Epithelial cell of prostate (primary cell): ENCODE measurements around the gene C16orf87.

ENCODE experiments used
- DNase-seq: peaks from one replicate; pipeline ENCODE4 v3.0.0-alpha.2; 2011; ENCODE audit warnings: low read depth, low spot score
- H3K27ac ChIP-seq: fragments of 450-650 bp; 2 replicates; pipeline ENCODE4 v1.5.1; 2017; ENCODE audit warnings: mild to moderate bottlenecking

Gene C16orf87

GRCh38 chr16:46844771-46845170 is 13.8 kb upstream of the C16orf87 start:
- no peak for DNase-seq

DNA sequence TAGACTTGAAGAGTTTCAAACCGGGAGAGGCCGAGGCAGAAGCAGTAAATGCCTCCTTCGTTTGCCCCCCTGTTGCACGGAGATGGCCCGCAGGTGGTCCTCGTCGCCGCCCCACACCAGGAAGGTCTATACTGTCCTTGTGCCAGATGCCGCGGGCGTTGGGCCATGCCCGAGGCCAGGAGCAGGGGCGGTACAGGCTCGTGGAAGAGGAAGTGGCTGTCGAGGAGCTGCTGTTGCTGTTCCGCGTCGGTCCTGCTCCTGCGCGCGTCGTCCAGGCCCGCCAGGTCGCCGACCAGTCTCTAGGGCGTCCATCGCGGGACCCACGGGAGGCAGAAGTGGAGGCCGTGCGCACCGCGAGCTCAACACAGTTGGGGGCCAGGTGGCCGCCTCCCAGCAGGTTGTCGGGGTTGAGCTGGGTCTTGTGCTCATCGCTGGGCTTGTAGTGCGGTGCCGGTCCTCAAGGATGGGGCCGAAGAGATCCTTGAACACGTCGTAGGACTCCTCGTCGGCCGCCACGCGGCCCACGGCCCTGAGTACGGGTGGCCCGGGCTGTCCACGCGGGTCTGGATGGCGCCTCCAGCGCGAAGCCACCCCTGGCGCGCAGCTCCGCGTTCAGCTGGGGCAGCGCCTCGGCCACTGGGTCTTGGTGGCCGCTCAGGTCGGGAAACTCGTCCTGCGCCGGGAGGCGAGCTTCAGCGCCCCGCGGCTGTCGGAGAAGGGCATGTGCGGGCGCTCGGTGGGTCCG is 13.1 kb upstream of the C16orf87 start:
- H3K27ac ChIP-seq = no peak overlapping the region
- no peak for DNase-seq

More at GRCh38 chr16:46844771-46845170, 13.8 kb upstream of the C16orf87 start:
- H3K27ac ChIP-seq = no peak overlapping the region

GRCh38 chr16:46842192-46842895 is 11.4 kb upstream of the C16orf87 start:
- H3K27ac ChIP-seq = no peak overlapping the region

GRCh38 chr16:46839986-46840443 is 9.0 kb upstream of the C16orf87 start:
- no peak for DNase-seq
- H3K27ac ChIP-seq = no peak overlapping the region

More at GRCh38 chr16:46842192-46842895, 11.4 kb upstream of the C16orf87 start:
- no peak for DNase-seq

GRCh38 chr16:46836534-46837530 is 5.9 kb upstream of the C16orf87 start:
- DNase-seq = no peak

GRCh38 chr16:46833460-46833800 is 2.5 kb upstream of the C16orf87 start:
- no peak for DNase-seq
- no peak overlapping the region for H3K27ac ChIP-seq

More at GRCh38 chr16:46836534-46837530, 5.9 kb upstream of the C16orf87 start:
- no peak overlapping the region for H3K27ac ChIP-seq

DNA sequence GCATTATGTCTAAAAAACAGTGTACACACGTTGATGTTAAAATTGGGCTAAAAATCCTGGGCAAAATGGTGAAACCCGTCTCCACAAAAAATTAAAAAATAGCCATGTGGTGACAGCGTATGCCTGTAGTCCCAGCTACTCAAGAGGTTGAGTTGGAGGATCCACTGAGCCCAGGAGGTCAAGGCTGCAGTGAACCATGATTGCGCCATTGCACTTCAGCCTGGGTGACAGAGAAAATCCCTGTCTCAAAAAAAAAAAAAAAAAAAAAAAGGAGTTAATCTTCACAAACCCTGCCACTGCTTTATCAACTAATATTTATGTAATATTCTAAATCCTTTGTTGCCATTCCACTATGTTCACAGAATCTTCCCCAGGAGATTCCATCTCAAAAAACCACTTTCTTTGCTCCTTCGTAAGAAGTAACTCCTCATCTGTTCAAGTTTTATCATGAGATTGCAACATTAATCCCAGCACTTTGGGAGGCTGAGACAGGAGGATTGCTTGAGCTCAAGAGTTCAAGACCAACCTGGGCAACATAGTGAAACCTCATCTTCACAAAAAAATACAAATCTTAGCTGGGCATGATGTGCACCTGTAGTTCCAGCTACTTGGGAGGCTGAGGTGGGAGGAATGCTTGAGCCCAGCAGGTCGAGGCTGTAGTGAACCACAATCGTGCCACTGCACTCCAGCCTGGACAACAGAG is 1.9 kb upstream of the C16orf87 start:
- H3K27ac ChIP-seq = no peak overlapping the region
- no peak for DNase-seq

- DNase-seq = no peak
- H3K27ac ChIP-seq = peak overlapping the region; percentile 78
Observed at GRCh38 chr16:46830417-46830901, 521 bp downstream of the C16orf87 start.

DNA sequence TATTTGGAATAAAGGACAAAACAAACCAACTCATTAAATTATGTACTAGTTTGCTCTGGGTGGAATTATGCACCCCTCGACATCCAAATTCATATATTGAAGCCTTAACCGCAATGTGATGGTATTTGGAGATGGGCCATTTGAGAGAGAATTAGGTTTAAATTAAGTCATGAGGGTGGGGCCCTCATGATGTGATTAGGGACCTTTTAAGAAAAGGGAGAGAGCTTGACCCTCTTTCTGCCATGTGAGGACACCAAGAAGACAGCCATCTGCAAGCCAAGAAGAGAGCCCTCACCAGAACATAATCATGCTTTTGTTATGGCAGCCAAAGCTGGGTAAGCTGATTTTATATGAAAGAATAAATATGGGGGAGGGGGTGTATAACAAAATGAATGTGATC is 2.0 kb downstream of the C16orf87 start:
- no peak for DNase-seq
- peak overlapping the region; percentile 78 for H3K27ac ChIP-seq

DNA sequence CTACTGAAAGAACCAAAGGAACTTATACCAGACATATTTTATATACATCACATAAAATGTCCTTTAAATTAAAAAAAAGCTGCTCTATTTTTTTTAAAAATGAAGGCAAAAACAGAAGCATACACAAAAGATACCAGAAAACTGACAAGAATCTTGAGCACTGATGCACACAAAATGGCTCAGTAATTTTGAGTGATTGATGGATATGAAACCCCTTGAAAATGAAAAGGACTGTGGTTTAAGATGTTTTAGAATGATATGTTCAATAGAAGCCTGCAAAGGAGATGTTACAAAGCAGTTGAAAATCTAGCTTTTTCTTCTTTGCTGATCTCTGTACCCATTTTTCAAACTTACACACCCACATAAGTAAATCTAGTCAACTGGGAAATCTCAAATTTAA is 2.7 kb downstream of the C16orf87 start:
- DNase-seq = no peak
- no peak overlapping the region for H3K27ac ChIP-seq

GRCh38 chr16:46826631-46827030 is 4.3 kb downstream of the C16orf87 start:
- no peak overlapping the region for H3K27ac ChIP-seq
- DNase-seq = no peak

GRCh38 chr16:46822270-46822669 is 8.7 kb downstream of the C16orf87 start:
- no peak for DNase-seq
- H3K27ac ChIP-seq = no peak overlapping the region

GRCh38 chr16:46817961-46818360 is 13.0 kb downstream of the C16orf87 start:
- no peak overlapping the region for H3K27ac ChIP-seq
- DNase-seq = no peak

- no peak overlapping the region for H3K27ac ChIP-seq
- no peak for DNase-seq
Observed at GRCh38 chr16:46814790-46815189, 16.2 kb downstream of the C16orf87 start.

- no peak for DNase-seq
- no peak overlapping the region for H3K27ac ChIP-seq
Observed at GRCh38 chr16:46813611-46814010, 17.4 kb downstream of the C16orf87 start.

GRCh38 chr16:46812781-46813540 is 18.0 kb downstream of the C16orf87 start:
- no peak overlapping the region for H3K27ac ChIP-seq
- DNase-seq = no peak

- DNase-seq = no peak
Observed at GRCh38 chr16:46811682-46812081, 19.3 kb downstream of the C16orf87 start.

GRCh38 chr16:46808997-46809396 is 22.0 kb downstream of the C16orf87 start:
- no peak overlapping the region for H3K27ac ChIP-seq
- DNase-seq = no peak

More at GRCh38 chr16:46811682-46812081, 19.3 kb downstream of the C16orf87 start:
- no peak overlapping the region for H3K27ac ChIP-seq

DNA sequence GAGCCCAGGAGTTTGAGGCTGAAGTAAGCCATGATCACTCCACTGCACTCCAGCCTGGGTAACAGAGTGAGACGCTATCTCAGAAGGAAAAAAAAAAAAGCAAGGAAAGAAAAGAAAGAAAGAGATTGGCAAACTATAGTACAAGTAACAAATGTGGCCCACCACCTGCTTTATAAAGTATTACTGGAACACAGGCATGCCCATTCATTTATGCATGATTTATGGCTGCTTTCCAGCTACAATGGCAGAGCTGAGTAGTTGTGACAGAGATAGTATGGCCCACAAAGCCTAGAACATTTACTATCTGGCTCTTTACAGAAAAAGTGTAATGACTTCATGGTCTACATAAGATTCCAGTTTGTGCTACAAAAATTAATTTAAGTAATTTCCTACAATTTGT is 23.6 kb downstream of the C16orf87 start:
- DNase-seq = no peak
- no peak overlapping the region for H3K27ac ChIP-seq
